H54 (cell line): ENCODE measurements around the gene PLCB1.
"Not testable (repeated sequence)": the region's sequence is repeated elsewhere in the genome, so short reads cannot be mapped to it uniquely, and the experiment has no call there.

Experiments used
- DNase-seq: peaks from one replicate; pipeline ENCODE4 v3.0.0; 2011; ENCODE audit warnings: low spot score, mixed read lengths; ENCODE audit not compliant: insufficient read length
- FAIRE-seq: peaks from 3 replicates; lab custom pipeline; 2011; peaks lifted over from hg19 to GRCh38; lab: Jason Lieb, UNC
- POLR2A ChIP-seq: IDR thresholded peaks from 2 replicates; pipeline ENCODE4 v1.6.1; 2011; ENCODE audit warnings: low read depth, mild to moderate bottlenecking, low read length

PLCB1 gene

GRCh38 chr20:8635048-8635572 is 503.0 kb downstream of the PLCB1 start:
- DNase-seq = no peak
- no peak for FAIRE-seq
- no peak for TF ChIP-seq POLR2A

GRCh38 chr20:8635837-8636236 is 503.8 kb downstream of the PLCB1 start:
- DNase-seq (no peak), FAIRE-seq (no peak)
- TF ChIP-seq POLR2A = no peak

DNA sequence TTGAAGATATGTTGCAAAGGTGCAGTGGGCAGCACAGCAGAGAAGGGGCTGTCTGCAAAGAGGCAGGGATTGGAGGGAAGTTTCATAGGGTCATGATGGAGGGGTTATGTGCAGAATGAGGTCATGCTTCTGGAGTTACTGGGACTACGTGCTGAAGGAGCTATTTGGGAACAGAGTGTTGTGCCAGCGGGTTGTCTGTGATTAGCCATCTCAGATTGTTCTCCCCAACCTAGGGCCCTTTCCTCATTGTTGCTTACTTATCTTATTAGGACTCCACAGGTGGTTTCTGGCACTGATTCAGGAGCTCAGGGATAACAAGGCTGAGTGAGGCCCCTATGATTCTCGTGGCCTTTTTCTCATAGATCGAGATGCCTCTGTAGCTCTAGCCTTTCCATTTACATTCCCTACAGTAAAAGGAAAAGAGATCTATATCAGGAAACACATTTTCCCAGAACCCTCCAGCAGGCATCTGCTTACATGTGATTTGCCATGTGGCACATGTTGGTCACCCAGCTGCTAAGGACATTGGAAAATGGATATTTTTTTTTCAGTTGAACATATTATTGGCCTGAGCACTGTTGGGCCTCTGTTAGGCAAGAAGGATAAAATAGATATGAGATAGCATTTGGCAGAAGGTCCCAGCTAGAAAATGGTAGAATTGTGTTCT is 507.2 kb downstream of the PLCB1 start:
- DNase-seq = no peak
- TF ChIP-seq POLR2A = no peak
- FAIRE-seq = no peak

- FAIRE-seq (no peak), DNase-seq (no peak)
- TF ChIP-seq POLR2A = no peak
These were observed 508.4 kb downstream of the PLCB1 start for GRCh38 chr20:8640461-8640860.

DNA sequence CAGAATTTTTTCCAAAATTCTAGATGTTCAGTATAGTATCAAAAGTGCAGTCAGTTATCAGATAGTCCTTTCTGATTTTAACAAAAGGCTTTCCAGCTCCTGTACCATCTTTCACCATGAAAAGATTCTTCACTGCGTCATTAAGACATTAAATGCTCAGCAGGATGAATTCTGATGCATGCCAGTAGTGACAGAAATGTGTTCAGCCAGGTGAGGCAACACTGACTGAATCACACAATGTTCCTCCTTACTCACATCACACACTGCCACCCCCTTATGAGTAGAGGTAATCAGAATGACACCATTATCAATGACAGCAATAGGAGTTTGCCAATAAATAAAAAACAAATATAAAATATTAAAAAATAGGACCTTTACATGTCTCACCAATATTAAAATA is 510.2 kb downstream of the PLCB1 start:
- no peak for DNase-seq
- no peak for TF ChIP-seq POLR2A
- no peak for FAIRE-seq

GRCh38 chr20:8644468-8644867 is 512.4 kb downstream of the PLCB1 start:
- DNase-seq, FAIRE-seq: not testable (repeated sequence)

DNA sequence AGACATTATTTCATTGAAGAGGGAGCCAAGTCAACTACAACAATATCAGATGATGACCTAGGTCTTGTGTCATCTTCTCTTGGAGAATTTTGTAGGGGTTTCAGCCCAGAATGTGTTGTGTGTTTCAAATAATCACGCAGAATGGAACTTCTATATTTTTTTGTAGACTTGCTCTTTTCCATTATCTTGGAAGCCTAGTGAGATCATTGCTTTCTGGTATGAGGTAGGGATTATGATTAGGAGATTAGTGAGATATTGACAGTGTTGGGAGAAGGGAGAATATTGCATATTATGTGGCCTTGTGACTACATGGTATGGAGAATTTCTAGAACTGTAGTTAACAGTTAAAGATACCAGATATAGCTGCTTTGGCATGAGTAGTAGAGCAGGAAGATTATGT is 513.3 kb downstream of the PLCB1 start:
- FAIRE-seq (no peak), DNase-seq (no peak)
- TF ChIP-seq POLR2A = no peak

DNA sequence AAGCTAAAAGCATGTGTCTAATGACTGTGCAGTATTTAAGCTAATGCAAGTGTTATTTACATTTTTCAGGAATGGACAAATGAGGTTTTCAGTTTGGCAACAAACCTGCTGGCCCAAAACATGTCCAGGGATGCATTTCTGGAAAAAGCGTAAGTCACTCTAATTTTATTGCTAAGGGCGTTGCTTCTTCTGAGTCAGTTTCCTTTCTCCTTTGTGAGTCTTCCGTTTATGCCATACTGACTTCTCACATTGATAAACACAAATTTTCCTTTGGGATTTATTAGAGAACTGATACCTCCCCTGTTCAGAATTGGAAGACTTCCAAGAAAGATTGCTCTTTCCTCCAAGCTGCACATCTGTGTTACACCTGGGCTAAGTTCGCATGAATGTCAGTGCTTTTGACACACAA is 514.0 kb downstream of the PLCB1 start:
- FAIRE-seq = no peak
- no peak for DNase-seq
- no peak for TF ChIP-seq POLR2A

DNA sequence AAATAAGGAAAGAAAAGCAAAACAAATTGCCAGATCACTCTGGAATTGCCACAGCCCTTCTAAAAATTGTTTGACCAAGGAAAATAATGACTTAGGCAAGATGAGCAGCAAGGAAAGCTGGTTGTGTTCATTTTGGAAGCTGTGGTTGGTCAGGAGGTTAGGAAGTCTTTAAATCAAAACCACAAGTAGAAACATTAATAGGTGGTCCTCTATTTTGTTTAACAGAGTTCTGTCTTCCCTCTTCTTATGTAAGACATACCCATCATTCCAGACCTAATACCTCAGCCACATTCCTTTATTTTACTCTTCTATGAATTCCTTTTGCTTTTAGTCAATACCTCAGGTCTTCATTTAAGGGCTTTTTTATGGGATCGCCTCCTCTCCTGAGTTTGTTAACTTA is 514.6 kb downstream of the PLCB1 start:
- TF ChIP-seq POLR2A = no peak
- DNase-seq (no peak), FAIRE-seq (no peak)

GRCh38 chr20:8647961-8648441 is 515.9 kb downstream of the PLCB1 start:
- TF ChIP-seq POLR2A = no peak
- DNase-seq (no peak), FAIRE-seq (no peak)

DNA sequence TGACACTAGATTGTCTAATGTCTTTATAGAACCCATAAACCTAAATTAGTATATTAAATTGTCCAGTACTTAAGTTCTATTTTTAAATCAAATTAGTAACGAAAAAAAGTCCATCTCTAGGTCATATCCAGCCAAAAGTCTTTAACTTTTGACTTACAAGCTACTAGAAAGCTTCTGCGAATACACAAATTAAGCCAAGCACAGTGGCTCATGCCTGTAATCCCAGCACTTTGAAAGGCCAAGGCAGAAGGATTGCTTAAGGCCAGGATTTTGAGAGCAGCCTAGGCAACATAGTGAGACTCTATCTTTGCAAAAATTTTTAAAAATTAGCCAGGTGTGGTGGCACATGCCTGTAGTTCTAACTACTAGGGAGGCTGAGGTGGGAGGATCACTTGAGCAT is 516.4 kb downstream of the PLCB1 start:
- DNase-seq (no peak), FAIRE-seq (no peak)
- TF ChIP-seq POLR2A = no peak

GRCh38 chr20:8652396-8652795 is 520.3 kb downstream of the PLCB1 start:
- TF ChIP-seq POLR2A = no peak
- DNase-seq (no peak), FAIRE-seq (no peak)

GRCh38 chr20:8654486-8654885 is 522.4 kb downstream of the PLCB1 start:
- TF ChIP-seq POLR2A = no peak
- DNase-seq = no peak
- FAIRE-seq = no peak

DNA sequence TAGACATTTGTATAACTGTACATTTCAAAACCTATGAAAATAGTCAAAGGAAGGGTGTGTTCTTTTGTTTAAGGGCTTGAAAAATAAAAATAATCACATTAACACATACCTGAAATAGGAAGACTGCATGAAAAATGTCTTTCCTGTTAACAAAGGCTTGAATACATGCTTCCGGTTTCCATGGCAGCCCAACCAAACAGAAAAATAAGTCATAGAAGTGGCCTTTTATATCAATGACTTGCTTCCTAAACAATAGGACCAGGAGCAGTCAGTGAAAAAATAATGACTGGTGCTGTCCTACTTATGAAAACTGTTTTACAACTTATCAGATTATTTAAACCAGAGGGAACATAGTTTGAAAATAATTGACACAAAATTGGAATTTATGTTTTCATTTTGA is 524.3 kb downstream of the PLCB1 start:
- FAIRE-seq (no peak), DNase-seq (no peak)
- no peak for TF ChIP-seq POLR2A

GRCh38 chr20:8657664-8658063 is 525.6 kb downstream of the PLCB1 start:
- no peak for TF ChIP-seq POLR2A
- FAIRE-seq (no peak), DNase-seq (no peak)
